MM.1S (cell line): ENCODE measurements around the gene FBXL19.

ENCODE experiments used
- DNase-seq: peaks from one replicate; pipeline ENCODE4 v3.0.0-alpha.2; 2015
- H2AFZ ChIP-seq: fragments of 300-600 bp; sonication (generic); 2 replicates; pipeline ENCODE4 v1.6.0; 2016; ENCODE audit warnings: antibody characterized with exemption, low read length
- H3F3A ChIP-seq: fragments of 300-600 bp; sonication (generic); 2 replicates; pipeline ENCODE4 v1.6.1; 2016; ENCODE audit warnings: mild to moderate bottlenecking, antibody characterized with exemption, low read length, moderate library complexity, mixed read lengths; ENCODE audit not compliant: insufficient read depth
- H3K27ac ChIP-seq: fragments of 300-600 bp; sonication (generic); 2 replicates; pipeline ENCODE4 v1.5.1; 2016; ENCODE audit warnings: mild to moderate bottlenecking, low read length
- H3K27me3 ChIP-seq: fragments of 300-600 bp; sonication (generic); replicated peaks from 2 replicates; pipeline ENCODE4 v1.6.0; 2016; ENCODE audit warnings: low read length; ENCODE audit not compliant: insufficient read depth
- H3K36me3 ChIP-seq: fragments of 300-600 bp; sonication (generic); replicated peaks from 2 replicates; pipeline ENCODE4 v1.6.1; 2016; ENCODE audit warnings: mild to moderate bottlenecking, low read length, mixed read lengths; ENCODE audit not compliant: insufficient read depth
- H3K4me1 ChIP-seq: fragments of 300-600 bp; sonication (generic); 2 replicates; pipeline ENCODE4 v1.6.1; 2016; ENCODE audit warnings: low read length, mixed read lengths
- H3K4me2 ChIP-seq: fragments of 300-600 bp; sonication (generic); 2 replicates; pipeline ENCODE4 v1.6.0; 2016; ENCODE audit warnings: low read depth, low read length
- H3K4me3 ChIP-seq: fragments of 300-600 bp; sonication (generic); 2 replicates; pipeline ENCODE4 v1.5.1; 2016; ENCODE audit warnings: low read length, mixed read lengths
- H3K79me2 ChIP-seq: fragments of 300-600 bp; sonication (generic); 2 replicates; pipeline ENCODE4 v1.6.1; 2016; ENCODE audit warnings: mixed run types, low read length, mixed read lengths
- H3K9ac ChIP-seq: fragments of 300-600 bp; sonication (generic); 2 replicates; pipeline ENCODE4 v1.6.1; 2016; ENCODE audit warnings: low read length, mixed read lengths
- H3K9me2 ChIP-seq: fragments of 300-600 bp; sonication (generic); replicated peaks from 2 replicates; pipeline ENCODE4 v1.6.1; 2016; ENCODE audit warnings: mild to moderate bottlenecking, low read length, mixed read lengths; ENCODE audit not compliant: insufficient read depth
- H3K9me3 ChIP-seq: fragments of 300-600 bp; sonication (generic); replicated peaks from 2 replicates; pipeline ENCODE4 v1.6.1; 2016; ENCODE audit warnings: mild to moderate bottlenecking, low read length, mixed read lengths; ENCODE audit not compliant: insufficient read depth
- H4K20me1 ChIP-seq: fragments of 300-600 bp; sonication (generic); 2 replicates; pipeline ENCODE4 v1.6.1; 2016; ENCODE audit warnings: mild to moderate bottlenecking, low read length, moderate library complexity, mixed read lengths; ENCODE audit not compliant: insufficient read depth
- CTCF ChIP-seq: fragments of 300-600 bp; sonication (generic); IDR thresholded peaks from 2 replicates; pipeline ENCODE4 v1.5.1; 2016; ENCODE audit warnings: antibody characterized with exemption, low read length, mixed read lengths
- EZH2 ChIP-seq: fragments of 300-600 bp; sonication (generic); optimal IDR thresholded peaks from 2 replicates; pipeline ENCODE3; 2017; ENCODE audit warnings: low read depth, mild to moderate bottlenecking, antibody characterized with exemption, low read length, mixed read lengths
- EZH2phosphoT487 ChIP-seq: fragments of 300-600 bp; sonication (generic); IDR thresholded peaks from 2 replicates; pipeline ENCODE4 v1.6.1; 2018; ENCODE audit warnings: antibody characterized with exemption, low read length

FBXL19 gene

GRCh38 chr16:30971298-30971697 is 47.9 kb downstream of the FBXL19 start:
- no peaks in the 10 kb centered on the region for H3F3A ChIP-seq
- H2AFZ ChIP-seq: no peak overlapping the region
- no peaks in the 10 kb centered on the region; the same call in 1 of the 2 replicates for H3K79me2 ChIP-seq
- DNase-seq: no peak
- H3K4me1 ChIP-seq: no peaks in the 10 kb centered on the region
- H3K4me2 ChIP-seq: no peak overlapping the region
- TF ChIP-seq EZH2 (no peak), EZH2phosphoT487 (no peak)
- H3K9ac ChIP-seq: no peak overlapping the region
- no peaks in the 10 kb centered on the region for H4K20me1 ChIP-seq
- H3K9me2 ChIP-seq: no peaks in the 10 kb centered on the region
- no peaks in the 10 kb centered on the region for H3K27me3 ChIP-seq
- H3K9me3 ChIP-seq: no peaks in the 10 kb centered on the region
- no peak overlapping the region for H3K4me3 ChIP-seq
- no peaks in the 10 kb centered on the region for H3K36me3 ChIP-seq
- H3K27ac ChIP-seq: no peak overlapping the region

GRCh38 chr16:30972872-30973271 is 49.5 kb downstream of the FBXL19 start:
- Histone ChIP-seq H3K36me3 (no peaks in the 10 kb centered on the region), H3K9ac (no peak overlapping the region), H3K4me2 (no peak overlapping the region), H4K20me1 (no peaks in the 10 kb centered on the region), H3K27ac (no peak overlapping the region), H3K9me2 (no peaks in the 10 kb centered on the region), H3F3A (no peaks in the 10 kb centered on the region), H2AFZ (no peak overlapping the region), H3K79me2 (no peaks in the 10 kb centered on the region), H3K9me3 (no peaks in the 10 kb centered on the region), H3K27me3 (no peaks in the 10 kb centered on the region), H3K4me1 (no peaks in the 10 kb centered on the region), H3K4me3 (no peak overlapping the region)
- TF ChIP-seq EZH2: no peak
- no peak for TF ChIP-seq CTCF
- no peak for TF ChIP-seq EZH2phosphoT487
- DNase-seq: no peak

GRCh38 chr16:30974348-30974747 is 51.0 kb downstream of the FBXL19 start:
- Histone ChIP-seq H3K9me3 (no peaks in the 10 kb centered on the region), H3K27me3 (no peaks in the 10 kb centered on the region), H3K9ac (no peak overlapping the region), H3K9me2 (no peaks in the 10 kb centered on the region), H4K20me1 (no peaks in the 10 kb centered on the region), H3K79me2 (no peaks in the 10 kb centered on the region), H3K4me3 (no peak overlapping the region), H3K4me2 (no peak overlapping the region), H3K36me3 (no peaks in the 10 kb centered on the region), H3K27ac (no peak overlapping the region), H3K4me1 (no peaks in the 10 kb centered on the region), H3F3A (no peaks in the 10 kb centered on the region), H2AFZ (no peak overlapping the region)
- no peak for TF ChIP-seq EZH2phosphoT487
- TF ChIP-seq CTCF: no peak
- TF ChIP-seq EZH2: no peak
- DNase-seq: no peak

GRCh38 chr16:30976486-30976885 is 53.1 kb downstream of the FBXL19 start:
- no peak overlapping the region for H3K4me3 ChIP-seq
- no peaks in the 10 kb centered on the region for H3K27me3 ChIP-seq
- no peaks in the 10 kb centered on the region for H3K79me2 ChIP-seq
- H3K4me2 ChIP-seq: no peak overlapping the region
- H3K4me1 ChIP-seq: no peaks in the 10 kb centered on the region
- no peaks in the 10 kb centered on the region for H4K20me1 ChIP-seq
- H3K36me3 ChIP-seq: no peaks in the 10 kb centered on the region
- H3K9me3 ChIP-seq: no peaks in the 10 kb centered on the region
- H3K27ac ChIP-seq: no peak overlapping the region
- no peaks in the 10 kb centered on the region for H3K9me2 ChIP-seq
- DNase-seq: no peak
- H3K9ac ChIP-seq: no peak overlapping the region
- no peak overlapping the region for H2AFZ ChIP-seq
- TF ChIP-seq EZH2phosphoT487 (no peak), CTCF (no peak), EZH2 (no peak)
- H3F3A ChIP-seq: no peaks in the 10 kb centered on the region
